Measurements from ENCODE around the gene VPS26C.
"Not testable (repeated sequence)": the region's sequence is repeated elsewhere in the genome, so short reads cannot be mapped to it uniquely, and the experiment has no call there.

Gene VPS26C

GRCh38 chr21:37228003-37228400 lies 39.1 kb downstream of the VPS26C start:
- DNase-seq (ENCODE audit: low spot score): no peak

- no peak for DNase-seq (ENCODE audit: low spot score)
Measured at GRCh38 chr21:37227071-37228002, 39.8 kb downstream of the VPS26C start.

- no peak for DNase-seq (ENCODE audit: low spot score)
Measured at GRCh38 chr21:37226041-37226920, 40.9 kb downstream of the VPS26C start.

- no peak for DNase-seq (ENCODE audit: low spot score)
Measured at GRCh38 chr21:37224861-37225839, 42.0 kb downstream of the VPS26C start.

GRCh38 chr21:37223804-37224345 lies 43.3 kb downstream of the VPS26C start:
- no peak for DNase-seq (ENCODE audit: low spot score)

- DNase-seq (ENCODE audit: low spot score): not testable (repeated sequence)
Measured at GRCh38 chr21:37222248-37222647, 44.9 kb downstream of the VPS26C start.

GRCh38 chr21:37220981-37221664 lies 46.0 kb downstream of the VPS26C start:
- peak; percentile 82 for DNase-seq (ENCODE audit: low spot score)

GRCh38 chr21:37220433-37220980 lies 46.6 kb downstream of the VPS26C start:
- DNase-seq (ENCODE audit: low spot score): no peak

GRCh38 chr21:37219761-37220432 lies 47.2 kb downstream of the VPS26C start:
- no peak for DNase-seq (ENCODE audit: low spot score)

- DNase-seq (ENCODE audit: low spot score): no peak
Measured at GRCh38 chr21:37214952-37215351, 52.2 kb downstream of the VPS26C start.

- no peak for DNase-seq (ENCODE audit: low spot score)
Measured at GRCh38 chr21:37210799-37211198, 56.3 kb downstream of the VPS26C start.

GRCh38 chr21:37210130-37210529 lies 57.0 kb downstream of the VPS26C start:
- DNase-seq (ENCODE audit: low spot score): no peak

GRCh38 chr21:37208741-37209225 lies 58.4 kb downstream of the VPS26C start:
- no peak for DNase-seq (ENCODE audit: low spot score)

GRCh38 chr21:37208056-37208721 lies 58.9 kb downstream of the VPS26C start:
- DNase-seq (ENCODE audit: low spot score): no peak

- peak; percentile 39 for DNase-seq (ENCODE audit: low spot score)
Measured at GRCh38 chr21:37207441-37208009, 59.6 kb downstream of the VPS26C start.

- DNase-seq (ENCODE audit: low spot score): no peak
Measured at GRCh38 chr21:37206496-37206895, 60.6 kb downstream of the VPS26C start.

GRCh38 chr21:37204580-37204979 lies 62.6 kb downstream of the VPS26C start:
- DNase-seq (ENCODE audit: low spot score): no peak

- no peak for DNase-seq (ENCODE audit: low spot score)
Measured at GRCh38 chr21:37202221-37203110, 64.7 kb downstream of the VPS26C start.
